ENCODE measurements around the gene SCYGR5.

The SCYGR5 gene

DNA sequence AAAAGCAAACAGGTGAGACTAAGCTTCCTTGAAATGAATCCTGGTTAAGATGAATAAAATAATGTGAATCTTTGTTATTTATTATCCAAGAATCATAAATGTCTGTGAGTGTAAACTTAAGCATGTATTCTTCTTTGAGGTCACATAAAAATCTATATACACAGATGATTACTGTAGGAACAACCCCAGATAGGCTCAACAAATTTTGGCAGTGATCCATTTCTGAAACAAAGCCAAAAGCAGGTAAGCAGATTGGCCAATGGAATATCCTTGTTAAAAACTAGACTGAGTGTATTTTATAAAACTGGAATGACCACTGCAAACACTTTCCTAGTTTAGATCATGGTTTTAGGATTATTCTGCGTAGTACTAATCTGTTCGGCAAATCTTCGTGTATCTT lies 11.3 kb downstream of the SCYGR5 start:
- TF ChIP-seq ZNF560 (tag by site-specific recombination; IDR thresholded peaks at IDR 0.05; ENCODE audit: borderline replicate concordance) (no peak), ZNF701 (tag by site-specific recombination; IDR thresholded peaks at IDR 0.05) (no peak), ZNF473 (tag by site-specific recombination; IDR thresholded peaks at IDR 0.05) (no peak), ZNF302 (tag by site-specific recombination; IDR thresholded peaks at IDR 0.05; ENCODE audit: low read depth) (no peak)
- H3K9me3 ChIP-seq (ENCODE audit: control insufficient read depth, insufficient read depth, low read depth, low read length), result no peaks in the 10 kb centered on the region
- ChIA-PET CTCF (no interaction called here), POLR2A (no interaction called here)
- no peak overlapping the region for H3K27ac ChIP-seq (ENCODE audit: extremely low read depth, low read depth, low read length)
- no peak overlapping the region for H3K4me3 ChIP-seq (ENCODE audit: low read depth, low read length)
- no peaks in the 10 kb centered on the region for H3K36me3 ChIP-seq (ENCODE audit: control insufficient read depth in 2 of 2, insufficient read depth in 1 of 2, low read length in 2 of 2)
- no peaks in the 10 kb centered on the region for H3K4me1 ChIP-seq (ENCODE audit: control insufficient read depth, insufficient read depth, low read length)

- H3K4me1 ChIP-seq (ENCODE audit: control insufficient read depth, insufficient read depth, low read length), result no peaks in the 10 kb centered on the region
- H3K36me3 ChIP-seq (ENCODE audit: control insufficient read depth in 2 of 2, insufficient read depth in 1 of 2, low read length in 2 of 2), result no peaks in the 10 kb centered on the region
- no peak overlapping the region for H3K27ac ChIP-seq (ENCODE audit: extremely low read depth, low read depth, low read length)
- no peaks in the 10 kb centered on the region for H3K9me3 ChIP-seq (ENCODE audit: control insufficient read depth, insufficient read depth, low read depth, low read length)
- no peak overlapping the region for H3K4me3 ChIP-seq (ENCODE audit: low read depth, low read length)
- TF ChIP-seq ZNF692 (tag by site-specific recombination; IDR thresholded peaks at IDR 0.05) (no peak), ZNF157 (tag by site-specific recombination; IDR thresholded peaks at IDR 0.05) (no peak), SP3 (tag by site-specific recombination; IDR thresholded peaks at IDR 0.05) (no peak), ZBTB48 (tag by site-specific recombination; IDR thresholded peaks at IDR 0.05) (no peak), TCF7L2 (IDR thresholded peaks at IDR 0.05; ENCODE audit: borderline replicate concordance, low read depth, low read length) (no peak), KLF9 (tag by site-specific recombination; IDR thresholded peaks at IDR 0.05; ENCODE audit: low read depth) (no peak), ZNF324 (tag by site-specific recombination; IDR thresholded peaks at IDR 0.05) (no peak), ZNF792 (tag by site-specific recombination; IDR thresholded peaks at IDR 0.05) (no peak)
- TF ChIP-seq, protein P1, sequence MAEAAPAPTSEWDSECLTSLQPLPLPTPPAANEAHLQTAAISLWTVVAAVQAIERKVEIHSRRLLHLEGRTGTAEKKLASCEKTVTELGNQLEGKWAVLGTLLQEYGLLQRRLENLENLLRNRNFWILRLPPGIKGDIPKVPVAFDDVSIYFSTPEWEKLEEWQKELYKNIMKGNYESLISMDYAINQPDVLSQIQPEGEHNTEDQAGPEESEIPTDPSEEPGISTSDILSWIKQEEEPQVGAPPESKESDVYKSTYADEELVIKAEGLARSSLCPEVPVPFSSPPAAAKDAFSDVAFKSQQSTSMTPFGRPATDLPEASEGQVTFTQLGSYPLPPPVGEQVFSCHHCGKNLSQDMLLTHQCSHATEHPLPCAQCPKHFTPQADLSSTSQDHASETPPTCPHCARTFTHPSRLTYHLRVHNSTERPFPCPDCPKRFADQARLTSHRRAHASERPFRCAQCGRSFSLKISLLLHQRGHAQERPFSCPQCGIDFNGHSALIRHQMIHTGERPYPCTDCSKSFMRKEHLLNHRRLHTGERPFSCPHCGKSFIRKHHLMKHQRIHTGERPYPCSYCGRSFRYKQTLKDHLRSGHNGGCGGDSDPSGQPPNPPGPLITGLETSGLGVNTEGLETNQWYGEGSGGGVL (tag by site-specific recombination; IDR thresholded peaks at IDR 0.05), result no peak
- TF ChIP-seq, protein P2, sequence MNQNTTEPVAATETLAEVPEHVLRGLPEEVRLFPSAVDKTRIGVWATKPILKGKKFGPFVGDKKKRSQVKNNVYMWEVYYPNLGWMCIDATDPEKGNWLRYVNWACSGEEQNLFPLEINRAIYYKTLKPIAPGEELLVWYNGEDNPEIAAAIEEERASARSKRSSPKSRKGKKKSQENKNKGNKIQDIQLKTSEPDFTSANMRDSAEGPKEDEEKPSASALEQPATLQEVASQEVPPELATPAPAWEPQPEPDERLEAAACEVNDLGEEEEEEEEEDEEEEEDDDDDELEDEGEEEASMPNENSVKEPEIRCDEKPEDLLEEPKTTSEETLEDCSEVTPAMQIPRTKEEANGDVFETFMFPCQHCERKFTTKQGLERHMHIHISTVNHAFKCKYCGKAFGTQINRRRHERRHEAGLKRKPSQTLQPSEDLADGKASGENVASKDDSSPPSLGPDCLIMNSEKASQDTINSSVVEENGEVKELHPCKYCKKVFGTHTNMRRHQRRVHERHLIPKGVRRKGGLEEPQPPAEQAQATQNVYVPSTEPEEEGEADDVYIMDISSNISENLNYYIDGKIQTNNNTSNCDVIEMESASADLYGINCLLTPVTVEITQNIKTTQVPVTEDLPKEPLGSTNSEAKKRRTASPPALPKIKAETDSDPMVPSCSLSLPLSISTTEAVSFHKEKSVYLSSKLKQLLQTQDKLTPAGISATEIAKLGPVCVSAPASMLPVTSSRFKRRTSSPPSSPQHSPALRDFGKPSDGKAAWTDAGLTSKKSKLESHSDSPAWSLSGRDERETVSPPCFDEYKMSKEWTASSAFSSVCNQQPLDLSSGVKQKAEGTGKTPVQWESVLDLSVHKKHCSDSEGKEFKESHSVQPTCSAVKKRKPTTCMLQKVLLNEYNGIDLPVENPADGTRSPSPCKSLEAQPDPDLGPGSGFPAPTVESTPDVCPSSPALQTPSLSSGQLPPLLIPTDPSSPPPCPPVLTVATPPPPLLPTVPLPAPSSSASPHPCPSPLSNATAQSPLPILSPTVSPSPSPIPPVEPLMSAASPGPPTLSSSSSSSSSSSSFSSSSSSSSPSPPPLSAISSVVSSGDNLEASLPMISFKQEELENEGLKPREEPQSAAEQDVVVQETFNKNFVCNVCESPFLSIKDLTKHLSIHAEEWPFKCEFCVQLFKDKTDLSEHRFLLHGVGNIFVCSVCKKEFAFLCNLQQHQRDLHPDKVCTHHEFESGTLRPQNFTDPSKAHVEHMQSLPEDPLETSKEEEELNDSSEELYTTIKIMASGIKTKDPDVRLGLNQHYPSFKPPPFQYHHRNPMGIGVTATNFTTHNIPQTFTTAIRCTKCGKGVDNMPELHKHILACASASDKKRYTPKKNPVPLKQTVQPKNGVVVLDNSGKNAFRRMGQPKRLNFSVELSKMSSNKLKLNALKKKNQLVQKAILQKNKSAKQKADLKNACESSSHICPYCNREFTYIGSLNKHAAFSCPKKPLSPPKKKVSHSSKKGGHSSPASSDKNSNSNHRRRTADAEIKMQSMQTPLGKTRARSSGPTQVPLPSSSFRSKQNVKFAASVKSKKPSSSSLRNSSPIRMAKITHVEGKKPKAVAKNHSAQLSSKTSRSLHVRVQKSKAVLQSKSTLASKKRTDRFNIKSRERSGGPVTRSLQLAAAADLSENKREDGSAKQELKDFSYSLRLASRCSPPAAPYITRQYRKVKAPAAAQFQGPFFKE (tag by site-specific recombination; IDR thresholded peaks at IDR 0.05; ENCODE audit: borderline replicate concordance), result no peak
- ChIA-PET CTCF (no interaction called here), POLR2A (no interaction called here)
These were observed 17.7 kb downstream of the SCYGR5 start for GRCh38 chr2:227684258-227684657.

Measured in HEK293 (cell line).